SK-MEL-5 (cell line): ENCODE measurements around the gene SLC4A11. TPM values are rescaled to one million over a fixed set of nuclear protein-coding genes. Genes with fewer than 3 reads are reported as not detected.
"Not testable (repeated sequence)": the region's sequence is repeated elsewhere in the genome, so short reads cannot be mapped to it uniquely, and the experiment has no call there.

Source experiments
- DNase-seq: peaks from one replicate; pipeline ENCODE4 v3.0.0-alpha.2; 2016; ENCODE audit warnings: low read depth, low spot score
- in situ Hi-C: cut with HindIII; loops from 2 replicates; pipeline ENCODE4 v1.10.0; 2016; ENCODE audit warnings: low sequenced_read_pairs, high pct_unique_total_duplicates, low pct_unique_long_range_greater_than_20kb
- total RNA-seq: library from RNA; depleted of rRNA; stranded (reverse); fragments of >200 nt; shearing (Covaris generic); gene quantifications from 2 replicates; pipeline ENCODE4 v1.2.3, GENCODE V29; 2014

Gene SLC4A11
- total RNA-seq, 1 experiment from 2014 or later: 0.82 TPM

GRCh38 chr20:3218307-3218988, 20.5 kb downstream of the SLC4A11 start:
- DNase-seq: peak; percentile 68
- in situ Hi-C loops: no loop called here

GRCh38 chr20:3215359-3215917, 23.6 kb downstream of the SLC4A11 start:
- DNase-seq, in situ Hi-C loops: not testable (repeated sequence)

GRCh38 chr20:3213226-3213625, 25.8 kb downstream of the SLC4A11 start:
- in situ Hi-C loops: no loop called here
- DNase-seq: no peak

DNA sequence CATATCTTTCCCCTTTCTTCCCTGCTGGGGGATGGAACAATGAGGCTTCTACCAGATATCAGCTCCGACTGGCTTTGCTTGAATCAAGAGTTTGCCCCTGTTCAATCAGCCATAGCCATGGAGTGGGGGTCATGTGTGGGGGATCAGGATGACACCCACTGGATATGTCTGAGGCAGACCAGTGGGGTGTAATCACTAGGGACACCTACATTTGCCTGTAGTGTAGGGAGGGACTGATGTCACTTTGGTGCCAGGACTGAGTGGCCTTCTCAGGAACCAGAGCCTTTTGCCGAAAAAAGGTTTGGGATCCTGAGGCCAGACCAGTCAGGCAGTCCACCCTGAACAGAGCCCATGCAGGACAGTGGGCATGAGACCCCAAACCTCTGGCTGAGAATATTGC, 28.6 kb downstream of the SLC4A11 start:
- no peak for DNase-seq
- in situ Hi-C loops: no loop called here

- peak; percentile 25 for DNase-seq
- in situ Hi-C loops: no loop called here
These were observed 29.1 kb downstream of the SLC4A11 start for GRCh38 chr20:3209946-3210317.

GRCh38 chr20:3209257-3209945, 29.6 kb downstream of the SLC4A11 start, which contains the start of gene ITPA:
Gene ITPA (plus strand): TSS chr20:3209498. CDS start chr20:3209552, 54 bp downstream.
- peak; percentile 62 for DNase-seq
- in situ Hi-C loops: no loop called here

DNA sequence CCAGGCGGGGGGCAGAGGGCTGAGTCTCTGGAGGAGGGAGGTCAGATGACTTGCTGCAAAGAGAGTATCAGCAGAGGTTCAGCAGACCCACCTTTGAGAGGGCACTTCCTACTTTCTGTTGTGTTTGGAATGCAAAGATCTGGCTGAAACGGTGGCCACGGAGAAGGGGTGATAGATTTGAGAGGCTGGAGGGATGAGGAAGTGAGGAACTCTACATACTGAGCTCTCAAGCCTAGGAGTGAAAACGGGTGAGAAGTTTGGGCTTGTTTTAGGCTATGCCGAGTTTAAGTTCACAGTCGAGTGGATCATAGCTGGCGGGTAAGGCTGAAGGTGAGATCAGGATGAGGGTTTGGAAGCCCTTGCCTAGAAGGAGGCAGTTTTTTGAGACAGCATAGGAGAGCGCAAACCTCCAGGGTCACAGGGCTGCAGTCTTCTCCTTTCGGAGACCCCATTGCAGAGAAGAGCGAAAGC, 30.2 kb downstream of the SLC4A11 start:
- peak; percentile 19 for DNase-seq
- in situ Hi-C loops: no loop called here

DNA sequence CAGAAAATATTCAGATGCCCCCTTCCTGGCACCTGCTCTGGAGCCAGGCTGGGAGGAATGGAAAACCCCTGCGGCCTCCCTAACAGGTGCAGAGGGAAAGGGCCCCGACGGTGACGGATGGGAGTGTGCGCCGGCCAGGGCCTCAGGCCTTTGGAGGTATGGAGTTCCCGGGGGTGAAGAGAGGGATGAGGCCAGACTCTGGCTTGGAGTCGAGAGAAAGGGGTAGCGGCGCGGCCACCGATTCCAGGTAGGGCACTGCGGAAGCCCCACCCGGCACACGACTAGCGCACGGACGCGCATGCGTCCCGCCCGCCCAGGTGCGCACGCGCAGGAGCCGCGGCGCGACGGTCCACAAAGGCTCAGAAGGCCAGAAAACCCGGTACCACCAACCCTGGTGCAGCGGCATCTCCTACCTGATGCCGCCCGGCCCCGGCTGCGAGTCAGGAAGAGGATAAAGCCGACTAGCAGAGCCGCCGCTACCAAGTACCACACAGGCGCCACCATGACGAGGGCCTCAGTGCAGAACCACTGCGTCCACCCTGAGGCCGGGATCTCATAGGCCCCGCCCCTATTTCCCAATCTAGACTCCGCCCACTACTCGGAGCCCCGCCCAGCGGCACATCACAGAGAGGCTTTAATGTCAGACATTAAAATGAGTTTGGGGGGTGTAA, 34.7 kb downstream of the SLC4A11 start, which contains the start of gene DDRGK1:
Gene DDRGK1, minus strand, starts transcription at position 559 of the 671 bp plus-strand sequence. Its CDS starts 55 bp downstream, at position 504.
- peak; percentile 88 for DNase-seq
- in situ Hi-C loops: no loop called here

- DNase-seq: no peak
- in situ Hi-C loops: no loop called here
These were observed 35.5 kb downstream of the SLC4A11 start for GRCh38 chr20:3203315-3204123.

DNA sequence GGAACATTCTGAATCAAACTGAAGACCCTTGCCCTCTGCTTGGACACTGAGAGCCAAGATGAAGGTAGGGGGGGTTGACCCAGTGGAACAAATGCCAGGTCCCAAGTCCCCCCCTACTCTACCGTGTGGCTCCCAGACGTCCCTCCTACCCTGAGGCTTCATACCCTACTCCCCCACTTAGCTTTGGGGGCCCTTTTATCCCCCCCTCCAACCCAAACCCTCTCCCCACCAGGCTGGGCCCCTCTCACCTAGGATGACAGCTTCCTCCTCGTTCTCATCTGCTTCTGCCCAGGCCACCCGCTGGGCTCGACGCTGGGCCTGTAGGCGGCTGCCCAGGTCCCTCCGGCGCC, 36.0 kb downstream of the SLC4A11 start:
- in situ Hi-C loops: no loop called here
- no peak for DNase-seq

DNA sequence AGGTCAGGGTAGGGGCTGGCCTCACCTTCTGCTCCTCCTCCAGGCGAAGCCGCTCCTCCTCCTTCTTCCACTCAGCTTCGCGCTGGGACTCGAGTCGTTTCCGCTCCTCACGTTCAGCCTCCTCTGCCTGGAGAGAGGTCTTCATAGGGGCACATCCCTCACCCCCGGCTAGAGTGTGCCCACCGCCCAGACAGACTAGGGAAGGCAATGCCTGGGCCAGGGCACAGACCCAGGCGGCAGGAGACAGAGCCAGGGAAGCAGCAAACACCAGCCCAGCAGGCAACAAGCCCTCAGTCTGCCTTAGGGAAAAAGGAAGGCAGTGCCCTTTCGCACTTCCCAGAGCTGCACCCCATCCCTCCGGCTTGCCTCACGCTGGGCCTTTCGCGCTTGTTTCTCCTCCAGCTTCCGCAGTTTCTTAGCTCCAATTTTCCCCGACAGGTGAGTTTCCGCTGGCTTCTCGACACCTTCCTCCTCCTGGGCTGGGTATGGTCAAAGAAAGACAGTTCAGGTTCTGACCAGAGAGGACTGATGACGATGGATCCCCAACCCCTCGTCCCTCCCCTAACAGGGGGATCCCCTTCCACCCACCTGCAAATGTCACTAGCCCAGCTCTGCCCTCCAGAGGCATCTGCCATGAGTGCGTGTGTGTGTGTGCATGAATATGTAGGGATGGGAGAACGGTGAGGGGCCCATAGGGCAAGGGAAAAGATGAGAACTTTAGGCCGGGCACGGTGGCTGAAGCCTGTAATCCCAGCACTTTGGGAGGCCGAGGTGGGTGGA, 38.8 kb downstream of the SLC4A11 start:
- in situ Hi-C loops: no loop called here

DNA sequence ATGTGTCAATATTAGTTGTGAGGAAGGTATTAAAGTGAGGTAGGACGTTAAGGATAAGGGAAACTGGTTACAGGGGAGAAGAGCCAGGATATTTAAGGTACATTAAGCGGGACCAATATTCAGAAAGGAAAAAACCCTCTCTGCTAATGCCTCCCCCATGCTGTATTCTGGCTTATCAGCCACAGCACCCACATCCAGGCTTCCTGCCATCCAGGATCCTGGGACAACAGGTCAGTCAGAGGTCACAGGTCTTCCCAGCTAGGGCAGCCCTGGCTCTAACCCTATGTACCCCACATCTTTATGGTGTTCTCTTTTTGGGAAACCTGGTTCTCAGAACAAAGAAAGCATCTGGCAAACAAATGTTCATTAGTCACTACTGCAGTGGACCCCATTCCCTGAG, 39.8 kb downstream of the SLC4A11 start:
- in situ Hi-C loops: no loop called here
- no peak for DNase-seq

More for the DNA sequence above, 38.8 kb downstream of the SLC4A11 start:
- no peak for DNase-seq

- in situ Hi-C loops: no loop called here
- no peak for DNase-seq
These were observed 43.3 kb downstream of the SLC4A11 start for GRCh38 chr20:3195590-3196237.

DNA sequence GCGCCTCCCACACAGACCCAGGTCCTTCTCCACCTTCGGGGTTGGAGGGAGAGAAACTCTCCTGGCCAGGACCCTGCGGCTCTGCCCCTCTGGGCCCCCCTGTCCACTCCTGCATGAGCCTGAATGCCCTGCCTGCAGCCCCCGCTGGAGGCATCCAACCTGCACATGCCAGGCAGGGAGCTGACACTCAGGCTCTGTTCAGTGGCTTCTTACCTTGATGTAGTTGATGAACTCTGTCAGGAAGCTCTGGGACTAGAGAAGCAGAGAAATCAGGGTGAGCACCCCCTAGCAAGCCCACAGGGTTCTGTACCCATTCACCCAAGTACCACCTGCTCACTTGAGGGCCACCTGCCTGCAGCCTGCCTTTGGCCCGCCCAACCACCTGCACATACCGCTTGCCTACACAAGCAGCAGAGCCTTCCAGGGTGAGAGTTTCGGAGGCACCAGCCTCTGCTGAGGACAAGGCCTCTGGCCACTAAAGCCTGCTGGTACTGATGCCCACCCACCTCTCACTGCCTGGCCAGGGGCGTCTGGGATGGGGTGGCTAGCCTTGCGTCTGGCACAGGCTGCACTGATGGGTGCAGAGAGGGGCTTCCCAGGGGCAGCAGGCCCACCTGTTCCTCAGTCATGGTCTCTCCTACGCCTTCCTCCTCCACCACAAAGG, 44.2 kb downstream of the SLC4A11 start:
- no peak for DNase-seq
- in situ Hi-C loops: no loop called here

DNA sequence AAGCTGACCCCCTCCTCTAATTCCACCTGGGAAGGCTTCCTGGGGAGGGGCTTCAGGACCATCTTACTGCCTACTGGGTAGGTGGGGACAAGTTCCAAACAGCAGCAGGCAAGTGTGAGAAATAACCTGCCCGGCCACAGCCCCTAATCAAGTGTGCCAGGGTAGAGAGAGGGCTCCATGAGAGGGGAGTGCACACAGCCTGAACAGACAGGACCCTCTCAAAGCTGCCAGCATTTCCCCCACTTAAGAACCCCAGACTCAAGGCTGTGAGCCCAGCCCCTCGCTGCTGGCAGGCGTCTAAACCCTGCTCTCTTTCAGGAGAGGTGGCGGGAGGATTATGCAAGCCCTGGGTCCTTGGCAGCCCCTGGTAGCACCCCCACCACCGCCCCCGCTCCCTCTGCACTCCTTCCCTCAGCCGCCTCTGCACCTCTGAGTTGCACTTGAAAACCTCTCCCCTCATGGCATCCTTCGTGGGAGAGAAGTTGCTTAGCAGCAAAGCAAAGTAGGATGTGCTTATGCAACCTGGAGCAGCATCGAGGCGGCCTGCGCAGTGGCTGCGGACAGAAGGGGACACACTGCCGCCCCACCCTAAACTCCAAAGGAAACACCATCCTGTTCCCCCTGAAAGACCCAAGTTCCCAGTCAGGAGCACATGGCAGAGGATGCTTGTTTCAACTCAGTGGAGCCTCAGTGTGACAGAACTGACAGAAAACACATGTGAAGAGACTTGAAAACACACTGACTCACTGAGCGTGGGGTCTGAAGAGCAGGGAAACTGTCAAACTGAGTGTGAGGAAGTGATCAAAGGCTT, 45.0 kb downstream of the SLC4A11 start:
- DNase-seq: no peak
- in situ Hi-C loops: no loop called here
